GM19397 (cell line): Measurements from ENCODE around the gene CDK18.

Source experiments
- ATAC-seq: cut with Tn5 transposase; IDR thresholded peaks from one replicate; pipeline ENCODE4 v1.9.1; 2021; ENCODE audit warnings: mild to moderate bottlenecking, moderate library complexity; ENCODE audit not compliant: unreplicated experiment

CDK18 gene

DNA sequence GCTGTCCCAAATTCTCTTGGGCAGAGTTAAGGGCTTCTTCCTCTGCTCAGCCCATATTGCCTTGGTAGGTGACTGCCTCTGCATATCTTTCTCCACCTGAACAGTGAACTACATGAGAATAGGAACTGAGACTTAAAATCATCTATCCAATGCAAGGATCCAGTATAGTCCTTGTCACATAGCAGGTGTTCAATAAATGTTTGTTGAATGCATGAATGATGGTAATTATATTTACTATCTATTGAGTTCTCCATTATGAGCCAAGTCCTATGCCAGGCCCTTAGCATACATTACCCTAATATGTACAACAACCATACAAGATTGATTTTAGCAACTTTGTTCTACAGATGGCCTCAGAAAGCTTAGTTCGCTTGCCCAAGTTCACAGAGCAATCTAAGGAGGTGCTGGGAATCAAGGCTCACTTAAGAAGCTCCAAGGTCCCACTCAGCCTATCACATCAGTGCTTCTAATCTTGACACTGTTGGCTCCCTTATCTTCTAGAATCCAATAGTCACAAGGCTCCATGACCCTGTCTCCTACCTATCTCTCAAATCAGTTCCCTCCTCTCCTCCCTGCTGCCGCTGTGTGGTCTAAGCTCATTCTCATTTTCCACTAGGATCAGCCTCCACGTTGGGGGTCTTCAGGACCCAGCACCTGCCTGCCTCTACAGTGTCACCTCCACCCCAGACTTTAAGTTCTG, 2.2 kb upstream of the CDK18 start:
- ATAC-seq = no peak

DNA sequence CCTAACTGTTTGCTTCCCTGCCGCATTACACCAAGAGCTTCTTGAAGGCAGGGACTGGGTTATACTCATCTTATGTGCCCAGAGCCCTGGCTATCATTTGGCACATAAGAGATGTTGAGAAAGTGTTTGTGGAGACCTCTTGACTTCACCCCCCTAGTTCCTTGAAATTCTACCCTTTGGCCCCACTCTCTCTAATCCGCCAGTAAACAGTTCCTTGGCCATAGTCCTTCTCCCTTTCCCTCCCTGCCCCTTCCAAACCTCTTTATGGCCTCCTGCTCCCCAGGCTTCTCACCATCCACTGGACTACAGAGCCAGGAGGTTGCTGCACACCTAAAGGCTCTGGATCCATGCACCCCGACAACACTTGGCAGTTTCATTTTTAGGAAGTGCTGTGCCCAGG, 1.5 kb upstream of the CDK18 start:
- no peak for ATAC-seq

GRCh38 chr1:205505076-205505729, 734 bp downstream of the CDK18 start:
- no peak for ATAC-seq

- no peak for ATAC-seq
Measured at GRCh38 chr1:205505791-205506190, 1.3 kb downstream of the CDK18 start.

- ATAC-seq = no peak
Measured at GRCh38 chr1:205506409-205507200, 2.1 kb downstream of the CDK18 start.

- no peak for ATAC-seq
Measured at GRCh38 chr1:205508227-205508714, 3.8 kb downstream of the CDK18 start.

DNA sequence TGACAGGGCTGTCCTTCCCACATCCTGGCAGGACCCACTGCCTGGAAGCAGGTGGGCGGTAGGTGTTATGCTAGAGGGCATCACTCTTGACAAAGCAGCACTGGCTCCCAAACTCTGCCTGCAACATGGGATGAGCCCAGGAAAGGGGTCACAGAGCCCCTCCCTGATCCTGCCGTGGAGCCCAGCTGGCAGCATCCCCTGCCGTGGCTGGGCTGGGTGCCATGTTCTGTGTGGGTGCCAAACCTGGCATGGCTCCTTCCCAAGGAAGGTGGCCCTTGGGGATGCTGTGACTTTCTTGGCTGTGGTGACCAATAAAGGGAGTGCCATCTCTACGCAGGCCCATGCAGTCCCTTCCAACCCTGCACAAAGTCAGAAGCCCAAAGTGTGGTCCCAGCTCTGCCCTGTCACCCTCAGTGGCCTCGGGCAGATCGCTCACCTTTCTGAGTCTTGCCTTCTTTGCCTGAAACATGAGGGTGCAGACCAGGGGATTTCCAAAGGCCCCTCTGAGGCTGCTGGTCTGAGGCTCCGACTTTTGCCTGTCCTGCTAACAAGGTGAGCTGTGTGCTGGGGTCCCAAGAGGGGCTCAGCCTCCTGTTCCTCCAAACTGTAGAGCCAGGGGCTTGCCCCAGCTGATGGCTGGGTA, 6.0 kb downstream of the CDK18 start:
- ATAC-seq = no peak

DNA sequence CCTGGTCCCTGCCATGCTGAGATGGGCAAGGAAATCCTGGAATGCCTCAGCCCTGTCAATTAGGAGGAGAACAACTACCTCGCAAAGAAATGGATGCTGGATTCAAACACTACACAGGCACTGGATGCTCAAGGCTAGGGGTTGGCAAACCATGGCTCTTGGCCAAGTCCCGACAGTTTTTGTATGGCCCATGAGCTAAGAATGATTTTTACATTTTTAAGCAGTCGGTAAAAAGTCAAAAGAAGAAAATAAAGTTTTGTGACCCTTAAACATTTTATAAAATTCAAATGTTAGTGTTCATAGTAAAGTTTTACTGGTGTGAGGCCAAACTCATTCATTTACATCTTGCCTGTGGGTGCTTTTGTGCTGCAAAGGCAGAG, 6.5 kb downstream of the CDK18 start:
- ATAC-seq = no peak

- ATAC-seq = no peak
Measured at GRCh38 chr1:205512059-205513045, 7.9 kb downstream of the CDK18 start.

- no peak for ATAC-seq
Measured at GRCh38 chr1:205513774-205514173, 9.3 kb downstream of the CDK18 start.

- no peak for ATAC-seq
Measured at GRCh38 chr1:205514211-205515142, 10.0 kb downstream of the CDK18 start.

GRCh38 chr1:205515781-205516253, 11.3 kb downstream of the CDK18 start:
- no peak for ATAC-seq

DNA sequence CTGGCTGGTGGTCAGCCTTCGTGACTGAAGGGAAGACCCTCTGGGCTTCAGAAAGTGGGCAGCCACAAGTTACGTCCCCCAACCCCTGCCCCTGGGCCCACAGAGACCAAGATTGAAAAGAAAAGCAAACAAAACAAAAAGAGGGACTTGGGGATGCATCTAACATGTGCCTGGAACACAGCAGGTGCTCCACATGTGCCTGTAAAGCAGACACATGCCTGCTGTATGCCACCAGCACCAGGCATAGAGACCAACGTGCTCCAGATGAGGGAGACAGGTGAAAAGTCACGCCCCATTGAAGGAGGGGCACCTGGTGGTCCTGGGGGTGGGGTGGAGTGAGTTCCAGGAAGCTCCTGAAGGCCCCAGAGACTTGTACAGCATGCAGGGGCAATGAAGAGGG, 11.9 kb downstream of the CDK18 start:
- no peak for ATAC-seq

DNA sequence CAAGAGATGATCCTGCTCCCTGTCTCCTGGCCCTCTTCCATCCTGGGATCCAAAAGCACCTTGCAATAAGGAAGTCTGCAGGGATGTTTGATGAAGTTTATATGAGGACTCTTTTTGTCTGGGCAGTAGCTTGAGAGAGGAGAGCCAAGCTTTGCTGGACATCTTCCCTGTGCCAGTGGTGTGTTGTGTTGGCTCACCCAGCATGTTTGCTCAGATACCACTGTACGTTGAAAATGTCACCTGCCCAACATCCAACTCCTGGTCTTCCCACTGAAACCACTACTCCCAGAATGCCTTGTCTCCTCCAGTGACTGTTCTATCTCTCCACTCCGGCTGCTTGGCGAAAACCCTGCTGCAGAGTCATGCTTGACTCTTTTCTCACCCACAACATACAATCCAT, 12.8 kb downstream of the CDK18 start:
- ATAC-seq = no peak

DNA sequence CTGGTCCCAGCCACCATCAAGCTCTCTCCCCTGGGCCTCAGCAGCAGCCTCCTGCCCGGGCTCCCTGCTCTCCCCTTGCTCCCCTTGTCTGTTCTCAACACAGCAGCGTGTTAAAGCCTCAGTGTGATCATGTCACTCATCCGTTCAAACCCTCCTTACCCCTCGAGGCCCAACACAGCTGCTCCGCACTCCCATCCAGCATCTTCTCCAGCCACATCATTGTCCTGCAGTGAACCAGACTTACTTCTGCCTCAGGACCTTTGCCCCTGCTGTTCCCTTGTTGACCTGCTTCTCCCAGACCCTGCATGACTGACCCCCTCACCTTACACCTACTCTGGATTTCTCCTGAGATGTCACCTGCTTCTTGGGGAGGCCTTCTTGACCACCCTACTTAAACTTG, 13.3 kb downstream of the CDK18 start:
- no peak for ATAC-seq

- no peak for ATAC-seq
Measured at GRCh38 chr1:205518661-205519540, 14.4 kb downstream of the CDK18 start.

GRCh38 chr1:205519541-205520131, 15.2 kb downstream of the CDK18 start:
- ATAC-seq = no peak

GRCh38 chr1:205520709-205521108, 16.2 kb downstream of the CDK18 start:
- ATAC-seq = no peak
